Fibroblast of villous mesenchyme (primary cell): Measurements from ENCODE around the gene FUOM. TPM values are rescaled to one million over a fixed set of nuclear protein-coding genes. Genes with fewer than 3 reads are reported as not detected.
"Not testable (repeated sequence)": the region's sequence is repeated elsewhere in the genome, so short reads cannot be mapped to it uniquely, and the experiment has no call there.

Experiments used
- DNase-seq: peaks from one replicate; pipeline ENCODE4 v3.0.0-alpha.2; 2010; ENCODE audit warnings: low read depth
- H3K4me3 ChIP-seq: 2 replicates; pipeline ENCODE4 v1.5.1; 2011; ENCODE audit warnings: low read depth, mild to moderate bottlenecking, low read length
- CTCF ChIP-seq: IDR thresholded peaks from 2 replicates; pipeline ENCODE4 v1.5.1; 2012; ENCODE audit warnings: low read depth, mild to moderate bottlenecking, low read length; ENCODE audit not compliant: insufficient read depth
- total RNA-seq: library from RNA; depleted of rRNA; stranded (reverse); fragments of >200 nt; gene quantifications from 2 replicates; pipeline ENCODE4 v1.2.3, GENCODE V29; 2012

Gene FUOM
- total RNA-seq, 1 donor = 7.3 TPM

- peak overlapping the region; percentile 58 for H3K4me3 ChIP-seq
- TF ChIP-seq CTCF = no peak
- peak; percentile 76 for DNase-seq
Observed at GRCh38 chr10:133324198-133324792, 33.5 kb downstream of the FUOM start.

- not testable (repeated sequence) for DNase-seq, H3K4me3 ChIP-seq
Observed at GRCh38 chr10:133322064-133322709, 35.6 kb downstream of the FUOM start.

DNA sequence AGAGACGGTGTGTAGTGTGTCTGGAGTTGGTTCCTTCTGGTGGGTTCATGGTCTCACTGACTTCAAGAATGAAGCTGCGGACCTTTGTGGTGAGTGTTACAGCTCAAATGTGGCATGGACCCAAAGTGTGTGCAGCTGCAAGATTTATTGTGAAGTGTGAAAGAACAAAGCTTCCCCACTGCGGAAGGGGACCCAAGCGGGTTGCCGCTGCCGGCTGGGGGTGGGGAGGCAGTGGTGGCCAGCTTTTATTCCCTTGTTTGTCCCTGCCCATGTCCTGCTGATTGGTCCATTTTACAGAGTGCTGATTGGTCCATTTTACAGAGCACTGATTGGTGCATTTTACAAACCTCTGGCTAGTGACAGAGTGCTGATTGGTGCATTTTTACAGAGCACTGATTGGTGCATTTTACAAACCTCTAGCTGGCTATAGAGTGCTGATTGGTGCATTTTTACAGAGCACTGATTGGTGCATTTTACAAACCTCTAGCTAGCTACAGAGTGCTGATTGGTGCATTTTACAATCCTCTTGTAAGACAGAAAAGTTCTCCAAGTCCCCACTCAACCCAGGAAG is 36.9 kb downstream of the FUOM start:
- not testable (repeated sequence) for H3K4me3 ChIP-seq, DNase-seq

DNA sequence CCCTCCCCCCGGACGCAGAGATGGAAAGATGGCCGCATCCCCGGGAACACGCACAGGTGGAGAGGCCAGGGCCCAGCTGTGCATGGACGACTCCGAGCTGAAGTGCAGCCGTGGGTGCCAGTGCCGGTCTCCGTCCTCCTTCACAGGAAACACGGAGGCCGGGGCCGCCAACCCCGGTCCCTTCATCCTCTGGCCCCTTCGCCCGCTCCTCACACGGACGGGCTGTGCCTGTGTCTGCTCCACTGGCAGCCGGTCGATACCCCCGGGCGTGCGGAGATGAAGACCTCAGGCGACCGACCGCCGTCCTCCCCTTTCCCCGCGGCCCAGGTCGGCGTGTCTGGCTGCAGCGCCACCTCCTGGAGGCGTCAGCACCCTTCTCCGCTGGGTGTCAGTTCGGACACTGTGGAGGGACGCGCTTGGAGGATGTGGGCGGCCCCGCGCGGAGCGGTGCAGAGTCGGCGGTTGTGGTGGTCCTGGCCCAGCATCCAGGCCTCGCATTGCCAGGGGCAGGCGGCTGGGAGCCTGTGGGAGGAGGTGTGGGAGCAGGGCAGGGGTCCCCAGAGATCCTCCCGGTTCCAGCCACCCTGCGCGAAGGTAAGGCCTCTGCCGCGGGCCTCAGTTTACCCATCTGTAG is 39.2 kb downstream of the FUOM start:
- peak; percentile 58 for DNase-seq
- peak overlapping the region; percentile 57 for H3K4me3 ChIP-seq
- peak; percentile 79 for TF ChIP-seq CTCF

- TF ChIP-seq CTCF = no peak
- no peak overlapping the region for H3K4me3 ChIP-seq
- no peak for DNase-seq
Observed at GRCh38 chr10:133316732-133317131, 41.1 kb downstream of the FUOM start.

GRCh38 chr10:133316266-133316665 is 41.6 kb downstream of the FUOM start:
- DNase-seq = no peak
- TF ChIP-seq CTCF = no peak
- no peak overlapping the region for H3K4me3 ChIP-seq

DNA sequence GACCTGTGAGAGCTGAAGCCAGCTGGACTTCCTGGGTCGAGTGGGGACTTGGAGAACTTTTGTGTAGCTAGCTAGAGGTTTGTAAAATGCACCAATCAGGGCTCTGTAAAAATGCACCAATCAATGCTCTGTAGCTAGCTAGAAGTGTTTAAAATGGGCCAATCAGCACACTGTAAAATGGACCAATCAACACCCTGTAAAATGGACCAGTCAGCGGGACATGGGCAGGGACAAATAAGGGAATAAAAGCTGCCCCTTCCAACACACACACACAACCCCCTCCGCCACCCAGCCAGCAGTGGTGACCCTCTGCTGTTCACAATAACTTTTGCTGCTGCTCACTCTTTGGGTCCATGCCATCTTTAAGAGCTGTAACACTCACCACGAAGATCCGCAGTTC is 42.0 kb downstream of the FUOM start:
- no peak for TF ChIP-seq CTCF
- no peak overlapping the region for H3K4me3 ChIP-seq
- DNase-seq = no peak
